ENCODE measurements around the gene CD300E.

The CD300E gene

DNA sequence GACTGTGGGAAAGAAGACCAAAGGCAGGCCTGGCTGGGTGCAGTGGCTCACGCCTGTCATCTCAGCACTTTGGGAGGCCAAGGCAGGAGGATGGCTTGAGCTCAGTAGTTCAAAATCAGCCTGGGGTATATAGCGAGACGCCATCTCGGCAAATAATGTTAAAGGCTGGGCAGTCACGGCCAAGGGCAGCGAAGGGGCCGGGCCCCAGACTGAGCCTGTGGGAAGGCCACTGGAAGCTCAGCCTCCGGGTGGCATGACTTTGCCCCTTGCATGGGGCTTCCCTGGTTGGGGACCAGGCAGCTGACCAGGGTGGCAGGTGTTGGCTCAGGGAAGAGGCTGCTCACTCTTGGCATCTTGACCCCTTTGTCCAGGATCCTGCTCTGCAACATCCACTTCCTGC, 17.5 kb downstream of the CD300E start:
- Histone ChIP-seq H3K4me3 (no peak overlapping the region), H3K27ac (no peak overlapping the region)
- TF ChIP-seq, protein P1, sequence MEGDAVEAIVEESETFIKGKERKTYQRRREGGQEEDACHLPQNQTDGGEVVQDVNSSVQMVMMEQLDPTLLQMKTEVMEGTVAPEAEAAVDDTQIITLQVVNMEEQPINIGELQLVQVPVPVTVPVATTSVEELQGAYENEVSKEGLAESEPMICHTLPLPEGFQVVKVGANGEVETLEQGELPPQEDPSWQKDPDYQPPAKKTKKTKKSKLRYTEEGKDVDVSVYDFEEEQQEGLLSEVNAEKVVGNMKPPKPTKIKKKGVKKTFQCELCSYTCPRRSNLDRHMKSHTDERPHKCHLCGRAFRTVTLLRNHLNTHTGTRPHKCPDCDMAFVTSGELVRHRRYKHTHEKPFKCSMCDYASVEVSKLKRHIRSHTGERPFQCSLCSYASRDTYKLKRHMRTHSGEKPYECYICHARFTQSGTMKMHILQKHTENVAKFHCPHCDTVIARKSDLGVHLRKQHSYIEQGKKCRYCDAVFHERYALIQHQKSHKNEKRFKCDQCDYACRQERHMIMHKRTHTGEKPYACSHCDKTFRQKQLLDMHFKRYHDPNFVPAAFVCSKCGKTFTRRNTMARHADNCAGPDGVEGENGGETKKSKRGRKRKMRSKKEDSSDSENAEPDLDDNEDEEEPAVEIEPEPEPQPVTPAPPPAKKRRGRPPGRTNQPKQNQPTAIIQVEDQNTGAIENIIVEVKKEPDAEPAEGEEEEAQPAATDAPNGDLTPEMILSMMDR (IDR thresholded peaks at IDR 0.05), result no peak
- DNase-seq (ENCODE audit: low spot score), result no peak

- Histone ChIP-seq H3K27ac (no peak overlapping the region), H3K4me3 (no peak overlapping the region)
- TF ChIP-seq, protein P1 (IDR thresholded peaks at IDR 0.05), result no peak
- DNase-seq (ENCODE audit: low spot score), result no peak
These were observed 18.2 kb downstream of the CD300E start for GRCh38 chr17:74605361-74605760.

DNA sequence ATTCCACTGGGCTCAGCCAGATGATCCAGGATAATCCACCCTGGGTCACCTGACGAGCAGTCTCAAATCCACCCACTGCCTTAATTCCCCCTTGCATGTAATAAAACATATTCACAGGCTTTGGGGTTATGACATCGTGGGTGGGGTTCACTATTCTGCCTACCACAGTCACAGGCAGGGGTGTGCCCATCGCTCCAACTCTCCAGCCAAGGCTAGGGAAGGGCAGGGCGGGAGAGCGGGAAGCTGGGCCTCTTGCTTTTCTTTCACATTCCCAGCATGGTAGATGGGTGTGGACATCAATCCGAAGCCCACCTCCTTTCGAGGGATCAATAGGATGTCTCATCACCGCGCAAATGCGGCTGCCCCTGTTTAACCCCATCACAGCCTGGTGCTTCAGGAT, 18.8 kb downstream of the CD300E start:
- DNase-seq (ENCODE audit: low spot score), result no peak
- Histone ChIP-seq H3K4me3 (no peak overlapping the region), H3K27ac (no peak overlapping the region)
- TF ChIP-seq, protein P1 (IDR thresholded peaks at IDR 0.05), result no peak

DNA sequence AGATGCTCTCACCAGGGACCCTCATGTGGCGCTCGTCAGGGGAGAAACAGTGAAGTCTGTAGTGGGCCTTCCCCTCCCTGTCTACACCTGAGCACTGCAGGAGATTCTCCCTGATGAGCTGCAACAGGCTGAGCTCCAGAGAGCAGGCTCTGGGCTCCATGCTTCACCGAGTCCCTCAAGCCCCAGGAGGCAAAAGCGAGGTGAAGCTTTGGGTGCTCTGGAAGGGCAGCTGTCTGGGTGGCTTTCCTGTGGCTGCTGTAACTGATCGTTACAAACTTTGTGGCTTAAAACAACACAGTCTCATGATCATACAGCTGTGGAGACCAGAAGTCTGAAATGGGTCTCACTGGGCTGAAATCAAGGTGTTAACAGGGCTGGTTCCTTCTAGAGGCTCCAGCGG, 19.3 kb downstream of the CD300E start:
- no peak for DNase-seq (ENCODE audit: low spot score)
- TF ChIP-seq, protein P1 (IDR thresholded peaks at IDR 0.05), result no peak
- no peak overlapping the region for H3K27ac ChIP-seq
- no peak overlapping the region for H3K4me3 ChIP-seq

DNA sequence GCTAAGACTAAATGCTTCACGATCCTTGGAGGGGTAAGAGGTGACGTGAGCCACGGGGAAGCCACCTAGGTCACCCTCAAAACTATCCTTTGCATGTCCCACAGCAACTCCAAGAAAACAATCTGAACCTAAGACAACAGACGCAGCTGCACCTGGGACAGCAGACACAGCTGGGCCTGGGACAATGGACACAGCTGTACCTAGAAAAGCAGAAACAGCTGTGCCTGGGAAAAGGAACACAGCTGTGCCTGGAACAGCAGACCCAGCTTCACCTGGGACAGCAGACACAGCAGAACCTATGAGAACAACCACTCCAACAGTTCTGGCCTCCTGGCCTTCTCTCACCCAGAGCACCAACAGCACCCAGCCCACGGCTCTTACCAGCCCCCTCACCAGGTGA, 19.8 kb downstream of the CD300E start:
- Histone ChIP-seq H3K27ac (no peak overlapping the region), H3K4me3 (no peak overlapping the region)
- no peak for DNase-seq (ENCODE audit: low spot score)
- TF ChIP-seq, protein P1 (IDR thresholded peaks at IDR 0.05), result no peak

GRCh38 chr17:74603037-74603635, 20.4 kb downstream of the CD300E start:
- DNase-seq (ENCODE audit: low spot score), result no peak
- H3K27ac ChIP-seq, result no peak overlapping the region
- TF ChIP-seq, protein P1 (IDR thresholded peaks at IDR 0.05), result no peak
- no peak overlapping the region for H3K4me3 ChIP-seq

DNA sequence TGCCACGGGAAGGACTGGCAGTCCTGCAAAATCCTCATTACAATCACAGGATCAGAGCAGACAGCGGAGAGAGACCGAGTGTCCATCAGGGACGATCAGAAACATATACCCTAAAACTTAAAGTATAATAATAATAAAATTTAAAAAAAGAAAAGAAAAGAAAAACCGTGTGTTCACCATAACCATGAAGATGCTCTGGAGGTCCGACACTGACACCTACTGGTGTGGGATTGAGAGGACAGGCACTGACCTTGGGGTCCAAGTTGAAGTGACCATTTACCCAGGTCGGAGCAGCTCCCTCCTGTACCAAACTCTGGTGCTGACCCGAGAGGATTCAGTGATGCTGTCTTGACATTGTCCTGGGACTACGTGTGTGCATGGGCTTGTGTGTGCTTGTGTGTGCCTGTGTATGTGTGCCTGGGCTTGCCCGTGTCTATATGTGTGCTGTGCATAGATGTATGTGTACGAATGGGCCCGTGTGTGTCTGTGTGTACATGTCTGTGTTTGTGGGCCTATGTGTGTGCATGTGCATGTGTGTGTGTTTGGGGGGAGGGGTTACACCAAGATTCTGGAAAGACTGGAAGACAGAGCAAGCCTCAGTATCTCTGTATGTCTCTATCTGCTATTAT, 21.5 kb downstream of the CD300E start:
- TF ChIP-seq, protein P1 (IDR thresholded peaks at IDR 0.05), result no peak
- no peak for DNase-seq (ENCODE audit: low spot score)
- Histone ChIP-seq H3K4me3 (no peak overlapping the region), H3K27ac (no peak overlapping the region)
